ENCODE results near the gene TSHZ2.

The TSHZ2 gene

GRCh38 chr20:53283597-53283996 is 311.4 kb downstream of the TSHZ2 start:
- no peak for DNase-seq (ENCODE audit: low spot score)

- DNase-seq (ENCODE audit: low spot score), result no peak
Observed at GRCh38 chr20:53284256-53284655, 312.1 kb downstream of the TSHZ2 start.

- DNase-seq (ENCODE audit: low spot score), result no peak
Observed at GRCh38 chr20:53284696-53285095, 312.5 kb downstream of the TSHZ2 start.

- DNase-seq (ENCODE audit: low spot score), result no peak
Observed at GRCh38 chr20:53287357-53288042, 315.3 kb downstream of the TSHZ2 start.

GRCh38 chr20:53291548-53291947 is 319.4 kb downstream of the TSHZ2 start:
- DNase-seq (ENCODE audit: low spot score), result peak; percentile 46

- no peak for DNase-seq (ENCODE audit: low spot score)
Observed at GRCh38 chr20:53292347-53292746, 320.2 kb downstream of the TSHZ2 start.

GRCh38 chr20:53294804-53295203 is 322.6 kb downstream of the TSHZ2 start:
- DNase-seq (ENCODE audit: low spot score), result no peak

GRCh38 chr20:53296025-53296424 is 323.9 kb downstream of the TSHZ2 start:
- DNase-seq (ENCODE audit: low spot score), result no peak

GRCh38 chr20:53296451-53297153 is 324.4 kb downstream of the TSHZ2 start:
- no peak for DNase-seq (ENCODE audit: low spot score)

GRCh38 chr20:53297154-53297529 is 325.0 kb downstream of the TSHZ2 start:
- no peak for DNase-seq (ENCODE audit: low spot score)

- DNase-seq (ENCODE audit: low spot score), result no peak
Observed at GRCh38 chr20:53298260-53298659, 326.1 kb downstream of the TSHZ2 start.

- peak; percentile 28 for DNase-seq (ENCODE audit: low spot score)
Observed at GRCh38 chr20:53298911-53299310, 326.8 kb downstream of the TSHZ2 start.

GRCh38 chr20:53299831-53300230 is 327.7 kb downstream of the TSHZ2 start:
- DNase-seq (ENCODE audit: low spot score), result no peak

GRCh38 chr20:53301869-53302268 is 329.7 kb downstream of the TSHZ2 start:
- DNase-seq (ENCODE audit: low spot score), result no peak

GRCh38 chr20:53302695-53303412 is 330.7 kb downstream of the TSHZ2 start:
- no peak for DNase-seq (ENCODE audit: low spot score)

- no peak for DNase-seq (ENCODE audit: low spot score)
Observed at GRCh38 chr20:53303413-53303760, 331.2 kb downstream of the TSHZ2 start.

- DNase-seq (ENCODE audit: low spot score), result no peak
Observed at GRCh38 chr20:53304146-53304545, 332.0 kb downstream of the TSHZ2 start.

- DNase-seq (ENCODE audit: low spot score), result no peak
Observed at GRCh38 chr20:53306192-53306805, 334.1 kb downstream of the TSHZ2 start.

- no peak for DNase-seq (ENCODE audit: low spot score)
Observed at GRCh38 chr20:53307964-53308597, 335.9 kb downstream of the TSHZ2 start.

GRCh38 chr20:53309515-53309914 is 337.4 kb downstream of the TSHZ2 start:
- DNase-seq (ENCODE audit: low spot score), result no peak

- no peak for DNase-seq (ENCODE audit: low spot score)
Observed at GRCh38 chr20:53312957-53313356, 340.8 kb downstream of the TSHZ2 start.

- no peak for DNase-seq (ENCODE audit: low spot score)
Observed at GRCh38 chr20:53316206-53316937, 344.2 kb downstream of the TSHZ2 start.

Measured in D341Med (cell line).